H1 (cell line): Measurements from ENCODE around the gene DCTN3. TPM values are rescaled to one million over a fixed set of nuclear protein-coding genes. Genes with fewer than 3 reads are reported as not detected.

ENCODE experiments used
- CTCF ChIA-PET: fragments of 300-600 bp; sonication (Branson Sonifier 250); formaldehyde crosslinking; loops from one replicate; lab custom pipeline; 2021; ENCODE audit not compliant: partially characterized antibody; lab: Charles Lee
- POLR2A ChIA-PET: fragments of 300-600 bp; sonication (Branson Sonifier 250); formaldehyde crosslinking; loops from one replicate; lab custom pipeline; 2021; ENCODE audit warnings: inconsistent platforms; ENCODE audit not compliant: partially characterized antibody; lab: Charles Lee
- DNase-seq, 2 experiments: peaks; one replicate each; pipeline versions ENCODE4 v3.0.0 to v3.0.0-alpha.2; 2010 to 2022; ENCODE audit warnings: low spot score in 2 of 2, low read depth in 1 of 2, mixed read lengths in 1 of 2
- FAIRE-seq: peaks from 2 replicates; lab custom pipeline; 2011; peaks lifted over from hg19 to GRCh38; lab: Jason Lieb, UNC
- H2AFZ ChIP-seq: 2 replicates; pipeline ENCODE4 v1.8.1; 2012; ENCODE audit warnings: low read length, inconsistent platforms
- H2AK5ac ChIP-seq: 2 replicates; pipeline ENCODE4 v1.6.1; 2013; ENCODE audit warnings: low read depth, low read length
- H2BK120ac ChIP-seq: replicated peaks from 2 replicates; pipeline ENCODE3; 2013; ENCODE audit warnings: low read depth, low read length, inconsistent platforms
- H2BK12ac ChIP-seq: 2 replicates; pipeline ENCODE4 v1.6.1; 2013; ENCODE audit warnings: low read depth, low read length
- H2BK15ac ChIP-seq: 2 replicates; pipeline ENCODE4 v1.6.1; 2013; ENCODE audit warnings: low read length
- H2BK20ac ChIP-seq: 2 replicates; pipeline ENCODE4 v1.6.1; 2013; ENCODE audit warnings: low read length
- H2BK5ac ChIP-seq: 2 replicates; pipeline ENCODE4 v1.6.1; 2013; ENCODE audit warnings: low read depth, low read length
- H3K14ac ChIP-seq: 2 replicates; pipeline ENCODE4 v1.6.1; 2013; ENCODE audit warnings: inconsistent platforms; ENCODE audit not compliant: insufficient read length
- H3K18ac ChIP-seq: 2 replicates; pipeline ENCODE4 v1.6.1; 2013; ENCODE audit warnings: low read length; ENCODE audit errors: extremely low read depth
- H3K23ac ChIP-seq: 2 replicates; pipeline ENCODE4 v1.6.1; 2013; ENCODE audit warnings: inconsistent platforms; ENCODE audit not compliant: insufficient read length
- H3K23me2 ChIP-seq: 2 replicates; pipeline ENCODE4 v1.6.1; 2013; ENCODE audit warnings: low read depth, low read length
- H3K27ac ChIP-seq: 2 replicates; pipeline ENCODE4 v1.6.1; 2011; ENCODE audit warnings: low read depth, low read length, inconsistent platforms
- H3K27me3 ChIP-seq, 4 experiments: replicated peaks in 1 of 4; 1 replicate in 1 of 4; 2 replicates in 3 of 4; pipeline versions ENCODE4 v1.6.1 to v1.8.1; 2011 to 2013; ENCODE audit warnings: low read length in 3 of 4, mild to moderate bottlenecking in 3 of 4, inconsistent platforms in 2 of 4, mixed read lengths in 2 of 4, moderate library complexity in 1 of 4; ENCODE audit not compliant: control insufficient read depth in 3 of 4, insufficient read depth in 3 of 4; ENCODE audit errors: extremely low read depth in 1 of 4
- H3K36me3 ChIP-seq, 4 experiments: 2 replicates each; pipeline versions ENCODE4 v1.6.1 to v1.8.1; 2011 to 2013; ENCODE audit warnings: mild to moderate bottlenecking in 4 of 4, low read length in 3 of 4, moderate library complexity in 2 of 4, control low read depth in 1 of 4, inconsistent platforms in 1 of 4; ENCODE audit not compliant: insufficient read depth in 4 of 4, control insufficient read depth in 2 of 4
- H3K4ac ChIP-seq: replicated peaks from 2 replicates; pipeline ENCODE3; 2013; ENCODE audit warnings: low read length, low read depth, mixed read lengths, inconsistent platforms; ENCODE audit not compliant: insufficient read length
- H3K4me1 ChIP-seq, 4 experiments: replicated peaks in 1 of 4; 1 replicate in 1 of 4; 2 replicates in 3 of 4; pipeline versions ENCODE4 v1.6.1 to v1.8.1; 2011 to 2013; ENCODE audit warnings: low read length in 3 of 4, inconsistent platforms in 2 of 4, mixed read lengths in 1 of 4; ENCODE audit not compliant: insufficient read depth in 4 of 4, control insufficient read depth in 3 of 4
- H3K4me2 ChIP-seq, 2 experiments: 2 replicates each; pipeline versions ENCODE4 v1.6.1 to v1.8.1; 2011 to 2013; ENCODE audit warnings: low read depth in 2 of 2, low read length in 2 of 2, control low read depth in 1 of 2, inconsistent platforms in 1 of 2, mild to moderate bottlenecking in 1 of 2; ENCODE audit not compliant: insufficient read depth in 1 of 2
- H3K4me3 ChIP-seq, 4 experiments: fragments of 200-600, 300-600 bp in 1 of 4; sonication (generic), shearing (Covaris generic), sonication (Bioruptor Twin) in 1 of 4; 2 replicates each; pipeline versions ENCODE4 v1.5.1 to v1.8.1; 2011 to 2016; ENCODE audit warnings: low read length in 4 of 4, low read depth in 3 of 4, control low read depth in 2 of 4, inconsistent platforms in 2 of 4, mild to moderate bottlenecking in 2 of 4, mixed read lengths in 1 of 4, moderate library complexity in 1 of 4; ENCODE audit not compliant: insufficient read depth in 2 of 4; ENCODE audit errors: extremely low read depth in 1 of 4
- H3K56ac ChIP-seq: replicated peaks from 2 replicates; pipeline ENCODE3; 2013; ENCODE audit warnings: low read depth, mild to moderate bottlenecking, mixed read lengths, low read length, inconsistent platforms; ENCODE audit not compliant: insufficient read length
- H3K79me1 ChIP-seq: 2 replicates; pipeline ENCODE4 v1.6.1; 2013; ENCODE audit warnings: low read depth, low read length, control low read depth
- H3K79me2 ChIP-seq, 2 experiments: 2 replicates each; pipeline versions ENCODE4 v1.6.1 to v1.8.1; 2012 to 2013; ENCODE audit warnings: low read length in 2 of 2, mild to moderate bottlenecking in 2 of 2, inconsistent platforms in 1 of 2; ENCODE audit not compliant: insufficient read depth in 2 of 2, control insufficient read depth in 1 of 2
- H3K9ac ChIP-seq, 4 experiments: replicated peaks in 1 of 4; 1 replicate in 1 of 4; 2 replicates in 3 of 4; pipeline versions ENCODE4 v1.6.1 to v1.8.1; 2011 to 2013; ENCODE audit warnings: low read depth in 3 of 4, low read length in 3 of 4, control low read depth in 2 of 4, mild to moderate bottlenecking in 2 of 4, moderate library complexity in 2 of 4, inconsistent platforms in 1 of 4; ENCODE audit errors: extremely low read depth in 1 of 4
- H3K9me3 ChIP-seq, 2 experiments: 2 replicates each; pipeline versions ENCODE4 v1.6.1 to v1.8.1; 2012 to 2013; ENCODE audit warnings: mild to moderate bottlenecking in 2 of 2, moderate library complexity in 2 of 2, control low read depth in 1 of 2, inconsistent platforms in 1 of 2, low read depth in 1 of 2, low read length in 1 of 2, mixed read lengths in 1 of 2; ENCODE audit not compliant: insufficient read depth in 2 of 2
- H4K20me1 ChIP-seq, 2 experiments: replicated peaks in 1 of 2; 2 replicates each; pipeline versions ENCODE3 to v1.8.1; 2011 to 2013; ENCODE audit warnings: inconsistent platforms in 2 of 2, low read length in 2 of 2, mild to moderate bottlenecking in 1 of 2; ENCODE audit not compliant: insufficient read depth in 2 of 2, control insufficient read depth in 1 of 2
- H4K5ac ChIP-seq: 2 replicates; pipeline ENCODE4 v1.6.1; 2013; ENCODE audit warnings: low read length, low read depth, mixed read lengths, inconsistent platforms; ENCODE audit not compliant: insufficient read length
- H4K8ac ChIP-seq: 2 replicates; pipeline ENCODE4 v1.8.0; 2013; ENCODE audit warnings: mild to moderate bottlenecking, moderate library complexity, low read length, inconsistent platforms; ENCODE audit not compliant: insufficient read depth; ENCODE audit errors: extremely low read depth
- H4K91ac ChIP-seq: replicated peaks from 2 replicates; pipeline ENCODE3; 2013; ENCODE audit warnings: low read length, mixed read lengths, inconsistent platforms; ENCODE audit not compliant: insufficient read length
- ASH2L ChIP-seq: fragments of 200-600, 300-600 bp; sonication (generic); IDR thresholded peaks from one replicate; pipeline ENCODE4 v1.7.1; 2017; ENCODE audit warnings: low read length
- KDM5A ChIP-seq: fragments of 200-600 bp; IDR thresholded peaks from 2 replicates; pipeline ENCODE4 v1.7.1; 2012; ENCODE audit warnings: mild to moderate bottlenecking, low read length, inconsistent platforms, mixed read lengths
- SRF ChIP-seq: IDR thresholded peaks from 2 replicates; pipeline ENCODE4 v1.6.1; 2011; ENCODE audit warnings: mild to moderate bottlenecking, low read depth, low read length, moderate library complexity
- WGBS, 2 experiments: shearing (Covaris generic) in 1 of 2; methylation state at CpG; one replicate each; pipeline versions ENCODE4 v1.1.6 to v1.1.7; 2013 to 2015; ENCODE audit warnings: low lambda C conversion rate in 2 of 2, mixed read lengths in 2 of 2, inconsistent platforms in 1 of 2, low coverage in 1 of 2, missing lambda C conversion rate in 1 of 2; ENCODE audit not compliant: insufficient replicate concordance in 2 of 2, insufficient coverage in 1 of 2, insufficient read length in 1 of 2; ENCODE audit errors: extremely low coverage in 1 of 2, missing lambda C conversion rate in 1 of 2; 5-methylcytosine and 5-hydroxymethylcytosine counted together
- polyA plus RNA-seq, 7 experiments: library from polyadenylated mRNA; depleted of rRNA in 3 of 7; stranded (reverse) in 5 of 7; unstranded in 2 of 7; fragments of >200 nt in 5 of 7; fragments of 200-250 nt in 2 of 7; gene quantifications; 1 replicate in 5 of 7; 2 replicates in 1 of 7; 4 replicates in 1 of 7; pipeline versions ENCODE4 v1.2.1 to v1.2.3, GENCODE V29; 2011 to 2013; ENCODE audit warnings: missing spikeins in 2 of 7, mixed read lengths in 2 of 7
- total RNA-seq: library from RNA; stranded (reverse); fragmentation: NEBNext Ultra II Directional; extraction: Animal tissue kit (Norgen Biotek cat#: 25700); gene quantifications from 2 replicates; pipeline ENCODE4 v1.2.1, GENCODE V29; 2021
- TF ChIP-seq, protein P1 (sequence below), 3 experiments: IDR thresholded peaks; 1 replicate in 2 of 3; 2 replicates in 1 of 3; pipeline versions ENCODE4 v1.5.1 to v1.6.1; 2011; ENCODE audit warnings: low read length in 3 of 3, mild to moderate bottlenecking in 3 of 3, inconsistent platforms in 2 of 3, low read depth in 1 of 3, moderate library complexity in 1 of 3; ENCODE audit not compliant: insufficient read depth in 1 of 3; ENCODE audit errors: control extremely low read depth in 1 of 3

DCTN3 gene
- total and polyA plus RNA-seq, 2 of the 8 experiments (the other 6 are each of a cell fraction or from before 2014, with no cell fraction given), result 25.6 to 39.2 TPM

- H3K18ac ChIP-seq, result peak overlapping the region; percentile 32; the same call in 1 of the 2 replicates
- H3K4ac ChIP-seq, result no peak overlapping the region
- TF ChIP-seq, protein P1, sequence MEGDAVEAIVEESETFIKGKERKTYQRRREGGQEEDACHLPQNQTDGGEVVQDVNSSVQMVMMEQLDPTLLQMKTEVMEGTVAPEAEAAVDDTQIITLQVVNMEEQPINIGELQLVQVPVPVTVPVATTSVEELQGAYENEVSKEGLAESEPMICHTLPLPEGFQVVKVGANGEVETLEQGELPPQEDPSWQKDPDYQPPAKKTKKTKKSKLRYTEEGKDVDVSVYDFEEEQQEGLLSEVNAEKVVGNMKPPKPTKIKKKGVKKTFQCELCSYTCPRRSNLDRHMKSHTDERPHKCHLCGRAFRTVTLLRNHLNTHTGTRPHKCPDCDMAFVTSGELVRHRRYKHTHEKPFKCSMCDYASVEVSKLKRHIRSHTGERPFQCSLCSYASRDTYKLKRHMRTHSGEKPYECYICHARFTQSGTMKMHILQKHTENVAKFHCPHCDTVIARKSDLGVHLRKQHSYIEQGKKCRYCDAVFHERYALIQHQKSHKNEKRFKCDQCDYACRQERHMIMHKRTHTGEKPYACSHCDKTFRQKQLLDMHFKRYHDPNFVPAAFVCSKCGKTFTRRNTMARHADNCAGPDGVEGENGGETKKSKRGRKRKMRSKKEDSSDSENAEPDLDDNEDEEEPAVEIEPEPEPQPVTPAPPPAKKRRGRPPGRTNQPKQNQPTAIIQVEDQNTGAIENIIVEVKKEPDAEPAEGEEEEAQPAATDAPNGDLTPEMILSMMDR (IDR thresholded peaks at IDR 0.05; ENCODE audit: control extremely low read depth in 1 of 3, insufficient read depth in 1 of 3, low read depth in 1 of 3, low read length in 3 of 3), result no peak
- TF ChIP-seq ASH2L (no peak), KDM5A (no peak), SRF (no peak)
- no peak overlapping the region; the same call in 1 of the 2 replicates for H2BK5ac ChIP-seq
- no peak overlapping the region for H2AFZ ChIP-seq
- 84% methylated on average over 21 of the region's 21 CpGs; no CpG with 5 or more reads in 1 of the 2 experiments for WGBS, 2 experiments
- CTCF ChIA-PET, result interaction anchor here (0.7 to 13.8 kb wide), 13 partner anchors 8 to 172 kb away, joined by 3 to 241 read pairs (median 6); partner anchors contain the start of gene CNTFR
- no peak overlapping the region for H4K91ac ChIP-seq
- H3K4me2 ChIP-seq, result no peak overlapping the region; a peak in 1 of 4 replicates
- H4K8ac ChIP-seq, result no peak overlapping the region
- H3K4me3 ChIP-seq, result no peak overlapping the region
- H4K20me1 ChIP-seq, result peaks cover 0 to 5% of the 10 kb centered on the region in 2 experiments
- no peak overlapping the region for H3K23ac ChIP-seq
- H3K23me2 ChIP-seq, result peaks cover 19% of the 10 kb centered on the region; the same call in 1 of the 2 replicates
- DNase-seq (no peak), FAIRE-seq (no peak)
- peaks cover 12 to 46% (median 32%) of the 10 kb centered on the region in 4 experiments for H3K4me1 ChIP-seq
- no peak overlapping the region for H3K27ac ChIP-seq
- peak overlapping the region; percentile 88; the same call in 1 of the 2 replicates for H2BK12ac ChIP-seq
- H3K9me3 ChIP-seq, result no peaks in the 10 kb centered on the region
- H2AK5ac ChIP-seq, result peak overlapping the region; percentile 77
- no peak overlapping the region for H4K5ac ChIP-seq
- H3K36me3 ChIP-seq, result no peaks in the 10 kb centered on the region
- no peak overlapping the region for H3K14ac ChIP-seq
- POLR2A ChIA-PET, result interaction anchor here (5.6 kb wide), 1 partner anchor 16 kb away, joined by 36 read pairs; no protein-coding TSS in a partner anchor
- H3K56ac ChIP-seq, result no peak overlapping the region
- no peak overlapping the region for H3K9ac ChIP-seq
- H3K79me2 ChIP-seq, result no peaks in the 10 kb centered on the region
- H3K27me3 ChIP-seq, result peaks cover 20 to 61% (median 51%) of the 10 kb centered on the region in 4 experiments
- H3K79me1 ChIP-seq, result no peaks in the 10 kb centered on the region
- 0 out of 2 replicates have a peak overlapping the region, but pooled peaks have one; percentile 61 for H2BK20ac ChIP-seq
- no peak overlapping the region for H2BK120ac ChIP-seq
- H2BK15ac ChIP-seq, result peak overlapping the region; percentile 90; the same call in 1 of the 2 replicates
Measured at GRCh38 chr9:34575862-34576596, 44.3 kb downstream of the DCTN3 start.
